ENCODE data around the gene PLXNA3.

Gene PLXNA3

DNA sequence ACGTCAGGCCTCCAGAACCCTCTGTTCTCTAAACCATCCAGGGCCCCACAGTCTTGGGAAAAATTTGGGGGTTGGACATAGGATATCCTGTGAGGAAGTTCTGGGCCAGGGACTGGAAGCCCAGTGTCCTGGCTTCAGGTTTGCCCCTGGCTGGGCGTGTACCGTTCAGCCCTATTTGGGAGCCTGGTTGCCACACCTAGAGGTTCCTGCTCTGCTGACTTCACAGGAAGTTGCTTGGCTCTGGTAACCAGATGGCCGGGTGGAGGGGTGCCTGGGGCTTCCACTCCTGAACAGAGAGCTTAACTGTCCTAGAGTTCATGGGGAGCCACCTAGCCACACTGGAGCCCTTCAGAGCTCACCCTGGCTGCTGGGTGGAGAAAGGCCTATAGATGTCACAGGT lies 45.6 kb upstream of the PLXNA3 start:
- no peaks in the 10 kb centered on the region for H3K36me3 ChIP-seq (ENCODE audit: control insufficient read depth, insufficient read depth, low read length)
- TF ChIP-seq, protein P1, sequence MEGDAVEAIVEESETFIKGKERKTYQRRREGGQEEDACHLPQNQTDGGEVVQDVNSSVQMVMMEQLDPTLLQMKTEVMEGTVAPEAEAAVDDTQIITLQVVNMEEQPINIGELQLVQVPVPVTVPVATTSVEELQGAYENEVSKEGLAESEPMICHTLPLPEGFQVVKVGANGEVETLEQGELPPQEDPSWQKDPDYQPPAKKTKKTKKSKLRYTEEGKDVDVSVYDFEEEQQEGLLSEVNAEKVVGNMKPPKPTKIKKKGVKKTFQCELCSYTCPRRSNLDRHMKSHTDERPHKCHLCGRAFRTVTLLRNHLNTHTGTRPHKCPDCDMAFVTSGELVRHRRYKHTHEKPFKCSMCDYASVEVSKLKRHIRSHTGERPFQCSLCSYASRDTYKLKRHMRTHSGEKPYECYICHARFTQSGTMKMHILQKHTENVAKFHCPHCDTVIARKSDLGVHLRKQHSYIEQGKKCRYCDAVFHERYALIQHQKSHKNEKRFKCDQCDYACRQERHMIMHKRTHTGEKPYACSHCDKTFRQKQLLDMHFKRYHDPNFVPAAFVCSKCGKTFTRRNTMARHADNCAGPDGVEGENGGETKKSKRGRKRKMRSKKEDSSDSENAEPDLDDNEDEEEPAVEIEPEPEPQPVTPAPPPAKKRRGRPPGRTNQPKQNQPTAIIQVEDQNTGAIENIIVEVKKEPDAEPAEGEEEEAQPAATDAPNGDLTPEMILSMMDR (IDR thresholded peaks at IDR 0.05): no peak
- peak overlapping the region; percentile 68 for H3K4me3 ChIP-seq (ENCODE audit: low read depth, low read length)
- no peak overlapping the region for H3K9ac ChIP-seq
- peak overlapping the region; percentile 54 for H3K4me2 ChIP-seq (ENCODE audit: low read length)
- peak overlapping the region; percentile 85 for H3K27ac ChIP-seq
- H3K9me3 ChIP-seq (ENCODE audit: control insufficient read depth, low read length): no peaks in the 10 kb centered on the region
- H3K79me2 ChIP-seq: no peaks in the 10 kb centered on the region
- peaks cover 2% of the 10 kb centered on the region for H3K4me1 ChIP-seq
- no peaks in the 10 kb centered on the region for H3K27me3 ChIP-seq (ENCODE audit: control insufficient read depth, insufficient read depth, low read length)
- H2AFZ ChIP-seq: no peak overlapping the region

DNA sequence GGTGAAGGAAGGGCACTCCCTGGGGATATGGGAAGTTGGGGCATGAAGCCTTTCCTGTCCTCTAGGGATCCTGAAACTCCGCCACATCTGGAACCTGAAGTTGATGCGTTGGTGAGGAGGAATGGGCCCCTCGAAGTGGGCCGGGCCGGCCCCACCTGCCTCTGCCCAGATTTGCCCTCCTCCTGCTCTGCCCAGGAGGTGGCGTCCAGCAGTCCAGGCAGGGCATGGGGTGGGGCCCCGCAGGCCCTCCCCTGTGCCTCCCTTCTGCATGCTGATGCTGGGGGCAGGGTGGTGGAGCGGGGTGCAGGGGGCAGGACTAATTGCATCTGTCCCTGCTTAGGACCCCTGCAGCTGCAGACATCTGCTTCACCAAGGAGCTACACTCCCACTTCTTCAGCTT lies 44.9 kb upstream of the PLXNA3 start:
- peaks cover 2% of the 10 kb centered on the region for H3K4me1 ChIP-seq
- H3K36me3 ChIP-seq (ENCODE audit: control insufficient read depth, insufficient read depth, low read length): no peaks in the 10 kb centered on the region
- TF ChIP-seq, protein P1 (IDR thresholded peaks at IDR 0.05): no peak
- H3K4me2 ChIP-seq (ENCODE audit: low read length): no peak overlapping the region
- no peak overlapping the region for H3K4me3 ChIP-seq (ENCODE audit: low read depth, low read length)
- H3K79me2 ChIP-seq: no peaks in the 10 kb centered on the region
- no peaks in the 10 kb centered on the region for H3K27me3 ChIP-seq (ENCODE audit: control insufficient read depth, insufficient read depth, low read length)
- H2AFZ ChIP-seq: no peak overlapping the region
- no peak overlapping the region for H3K27ac ChIP-seq
- H3K9ac ChIP-seq: no peak overlapping the region
- no peaks in the 10 kb centered on the region for H3K9me3 ChIP-seq (ENCODE audit: control insufficient read depth, low read length)

DNA sequence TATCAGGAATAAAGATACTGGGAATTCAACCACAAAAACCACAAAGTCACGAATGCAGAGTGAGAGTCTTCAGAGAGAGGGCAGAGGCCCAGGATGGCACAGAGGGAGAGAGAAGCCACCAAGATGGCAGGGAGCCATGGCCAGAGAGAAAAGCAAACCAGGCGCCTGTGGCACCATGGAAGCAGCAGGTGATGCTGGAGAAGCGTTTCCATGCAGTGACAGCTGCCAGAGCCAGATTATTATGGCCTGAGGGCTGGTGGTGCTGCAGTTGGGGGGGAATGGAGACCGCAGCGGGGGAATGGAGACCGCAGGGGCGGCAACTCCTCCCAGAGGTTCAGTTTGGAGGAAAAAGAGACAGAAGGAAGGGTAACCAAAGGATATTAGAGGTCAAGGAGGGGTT lies 40.9 kb upstream of the PLXNA3 start:
- Histone ChIP-seq H3K9ac (no peak overlapping the region), H3K9me3 (ENCODE audit: control insufficient read depth, low read length) (no peaks in the 10 kb centered on the region), H3K27me3 (ENCODE audit: control insufficient read depth, insufficient read depth, low read length) (no peaks in the 10 kb centered on the region), H3K4me1 (peaks cover 2% of the 10 kb centered on the region), H3K36me3 (ENCODE audit: control insufficient read depth, insufficient read depth, low read length) (no peaks in the 10 kb centered on the region), H2AFZ (no peak overlapping the region), H3K27ac (no peak overlapping the region), H3K4me3 (ENCODE audit: low read depth, low read length) (no peak overlapping the region), H3K79me2 (no peaks in the 10 kb centered on the region), H3K4me2 (ENCODE audit: low read length) (no peak overlapping the region)
- TF ChIP-seq, protein P1 (IDR thresholded peaks at IDR 0.05): no peak

DNA sequence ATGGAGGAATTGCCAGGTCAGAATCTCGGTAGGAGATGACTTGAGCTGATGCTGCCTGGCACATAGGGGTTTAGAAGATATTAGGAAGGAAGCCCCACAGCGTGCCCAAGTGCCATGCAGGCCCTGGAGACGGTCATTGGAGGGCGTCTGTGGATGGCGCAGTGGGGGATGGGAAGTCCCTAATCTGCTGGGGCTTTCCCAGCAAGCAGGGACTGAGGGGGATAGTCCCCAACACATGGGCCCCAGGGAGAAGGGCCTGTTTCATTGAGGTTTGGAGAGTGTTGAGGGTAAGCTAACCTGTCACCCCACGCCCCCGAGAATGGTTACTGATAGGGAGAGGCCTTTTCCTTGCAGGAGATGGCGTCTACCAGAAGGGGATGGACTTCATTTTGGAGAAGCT lies 38.9 kb upstream of the PLXNA3 start:
- Histone ChIP-seq H3K4me1 (no peaks in the 10 kb centered on the region), H3K27me3 (ENCODE audit: control insufficient read depth, insufficient read depth, low read length) (no peaks in the 10 kb centered on the region), H3K27ac (no peak overlapping the region), H3K36me3 (ENCODE audit: control insufficient read depth, insufficient read depth, low read length) (no peaks in the 10 kb centered on the region), H3K4me2 (ENCODE audit: low read length) (no peak overlapping the region), H2AFZ (no peak overlapping the region), H3K79me2 (no peaks in the 10 kb centered on the region), H3K4me3 (ENCODE audit: low read depth, low read length) (no peak overlapping the region), H3K9me3 (ENCODE audit: control insufficient read depth, low read length) (no peaks in the 10 kb centered on the region), H3K9ac (no peak overlapping the region)
- TF ChIP-seq, protein P1 (IDR thresholded peaks at IDR 0.05): no peak

DNA sequence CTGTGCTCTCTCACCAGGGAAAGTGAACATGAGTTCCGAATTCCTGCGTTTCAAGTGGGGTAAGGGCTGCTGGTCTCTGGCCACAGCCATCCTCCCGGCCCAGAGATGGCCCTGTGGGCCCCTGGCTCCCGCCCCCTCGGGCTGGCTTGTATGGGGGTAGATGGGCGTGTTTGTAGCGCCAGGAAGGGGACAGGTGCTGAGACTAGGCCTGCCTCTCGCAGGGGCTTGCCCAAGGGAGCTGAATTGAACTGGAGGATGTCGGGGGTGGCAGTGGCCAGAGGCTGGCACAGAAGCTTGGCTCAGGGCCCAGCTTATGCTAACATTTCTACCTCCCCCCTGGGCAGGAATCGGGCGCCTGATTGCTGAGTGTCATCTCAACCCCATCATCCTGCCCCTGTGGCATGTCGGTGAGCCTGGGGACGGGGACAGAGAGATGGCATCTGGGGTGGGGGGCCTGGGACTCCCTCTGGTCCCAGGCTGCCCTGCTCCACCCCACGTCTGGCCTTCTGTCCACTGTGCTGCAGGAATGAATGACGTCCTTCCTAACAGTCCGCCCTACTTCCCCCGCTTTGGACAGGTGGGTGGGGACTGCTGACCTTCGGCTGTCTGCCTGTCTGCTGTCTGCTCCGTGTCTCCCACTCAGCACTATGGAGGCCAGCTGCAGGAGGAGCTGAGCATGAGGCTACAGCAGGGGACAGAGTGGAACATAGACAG lies 38.2 kb upstream of the PLXNA3 start:
- Histone ChIP-seq H3K27me3 (ENCODE audit: control insufficient read depth, insufficient read depth, low read length) (no peaks in the 10 kb centered on the region), H3K79me2 (no peaks in the 10 kb centered on the region), H3K4me2 (ENCODE audit: low read length) (no peak overlapping the region), H3K36me3 (ENCODE audit: control insufficient read depth, insufficient read depth, low read length) (no peaks in the 10 kb centered on the region), H3K4me1 (no peaks in the 10 kb centered on the region), H2AFZ (no peak overlapping the region), H3K27ac (no peak overlapping the region), H3K9ac (no peak overlapping the region), H3K4me3 (ENCODE audit: low read depth, low read length) (no peak overlapping the region), H3K9me3 (ENCODE audit: control insufficient read depth, low read length) (no peaks in the 10 kb centered on the region)
- TF ChIP-seq, protein P1 (IDR thresholded peaks at IDR 0.05): no peak
